HepG2 (cell line): ENCODE data around the gene RABGEF1. TPM values are rescaled to one million over a fixed set of nuclear protein-coding genes. Genes with fewer than 3 reads are reported as not detected.
"Not testable (repeated sequence)": the region's sequence is repeated elsewhere in the genome, so short reads cannot be mapped to it uniquely, and the experiment has no call there.

Experiments
- ARID3A ChIP-seq: IDR thresholded peaks from 2 replicates; pipeline ENCODE4 v1.6.1; 2012; ENCODE audit warnings: low read depth, low read length, improper control_type of control experiment
- ASH2L ChIP-seq: fragments of 300-600, 200-600 bp; sonication (generic); IDR thresholded peaks from 2 replicates; pipeline ENCODE4 v1.7.0; 2017; ENCODE audit warnings: low read depth, mild to moderate bottlenecking, moderate library complexity, mixed read lengths, low read length; ENCODE audit not compliant: insufficient read length
- FOSL2 ChIP-seq: sonication (generic); formaldehyde crosslinking; IDR thresholded peaks from 2 replicates; pipeline ENCODE4 v1.4.0; 2020; ENCODE audit warnings: missing genetic modification reagents
- FOXK1 ChIP-seq: sonication (generic); formaldehyde crosslinking; IDR thresholded peaks from 2 replicates; pipeline ENCODE4 v1.4.0; 2020; ENCODE audit warnings: low read depth, missing genetic modification reagents, borderline replicate concordance
- FOXK2 ChIP-seq: fragments of 450-650 bp; IDR thresholded peaks from 2 replicates; pipeline ENCODE4 v1.6.1; 2016
- HMG20A ChIP-seq: IDR thresholded peaks from 2 replicates; pipeline ENCODE4 v1.6.1; 2016; ENCODE audit warnings: borderline replicate concordance
- JUN ChIP-seq: sonication (generic); formaldehyde crosslinking; IDR thresholded peaks from 2 replicates; pipeline ENCODE4 v1.4.0; 2020; ENCODE audit warnings: mild to moderate bottlenecking, missing genetic modification reagents
- KLF16 ChIP-seq, 2 experiments: sonication (generic) in 1 of 2; formaldehyde crosslinking in 1 of 2; IDR thresholded peaks; 2 replicates each; pipeline versions ENCODE4 v1.6.1 to v1.8.0; 2016 to 2023; ENCODE audit warnings: missing genetic modification reagents in 2 of 2, missing compliant biosample characterization in 1 of 2
- NFIC ChIP-seq: IDR thresholded peaks from 2 replicates; pipeline ENCODE4 v1.6.1; 2012; ENCODE audit warnings: mild to moderate bottlenecking, low read length, inconsistent platforms
- NONO ChIP-seq, 2 experiments: fragments of 450-650 bp in 1 of 2; sonication (generic) in 1 of 2; formaldehyde crosslinking in 1 of 2; IDR thresholded peaks in 1 of 2; conservative IDR thresholded peaks in 1 of 2; 2 replicates each; pipeline versions ENCODE4 v1.6.1 to v1.8.0; 2017 to 2022; ENCODE audit warnings: mild to moderate bottlenecking in 1 of 2, missing genetic modification reagents in 1 of 2, moderate library complexity in 1 of 2
- TCF7 ChIP-seq: sonication (generic); IDR thresholded peaks from 2 replicates; pipeline ENCODE4 v1.6.1; 2016; ENCODE audit warnings: antibody characterized with exemption, low read depth
- ZNF646 ChIP-seq: sonication (generic); formaldehyde crosslinking; IDR thresholded peaks from 2 replicates; pipeline ENCODE4 v1.9.0; 2021; ENCODE audit warnings: mild to moderate bottlenecking, missing genetic modification reagents
- ZSCAN29 ChIP-seq: sonication (generic); formaldehyde crosslinking; conservative IDR thresholded peaks from 2 replicates; pipeline ENCODE4 v1.4.0; 2020; ENCODE audit warnings: mild to moderate bottlenecking, missing genetic modification reagents
- polyA plus RNA-seq, 8 experiments: library from polyadenylated mRNA; depleted of rRNA in 3 of 8; stranded (reverse) in 7 of 8; unstranded in 1 of 8; fragments of >200 nt; fragmentation: Illumina TruSeq in 4 of 8; extraction: Trizol in 4 of 8; gene quantifications; 2 replicates each; pipeline versions ENCODE4 v1.2.1 to v1.2.3, GENCODE V29; 2011 to 2016; ENCODE audit warnings: low read depth in 4 of 8, missing spikeins in 1 of 8, mixed read lengths in 1 of 8; ENCODE audit not compliant: insufficient read depth in 1 of 8
- total RNA-seq, 5 experiments: library from RNA; depleted of rRNA; stranded (reverse); fragments of >200 nt; fragmentation: Illumina TruSeq; extraction: Trizol; gene quantifications; 2 replicates each; pipeline ENCODE4 v1.2.3, GENCODE V29; 2016; ENCODE audit warnings: low read depth in 1 of 5
- TF ChIP-seq, protein P1 (sequence below): sonication (generic); formaldehyde crosslinking; IDR thresholded peaks from 2 replicates; pipeline ENCODE4 v1.4.0; 2020; ENCODE audit warnings: missing genetic modification reagents
- TF ChIP-seq, protein P2 (sequence below): IDR thresholded peaks from 2 replicates; pipeline ENCODE4 v1.6.1; 2018; ENCODE audit warnings: missing genetic modification reagents

Gene RABGEF1
- total and polyA plus RNA-seq, 2 of the 13 experiments (the other 11 are each of a cell fraction or from before 2014, with no cell fraction given) = 22.7 to 35.3 TPM

DNA sequence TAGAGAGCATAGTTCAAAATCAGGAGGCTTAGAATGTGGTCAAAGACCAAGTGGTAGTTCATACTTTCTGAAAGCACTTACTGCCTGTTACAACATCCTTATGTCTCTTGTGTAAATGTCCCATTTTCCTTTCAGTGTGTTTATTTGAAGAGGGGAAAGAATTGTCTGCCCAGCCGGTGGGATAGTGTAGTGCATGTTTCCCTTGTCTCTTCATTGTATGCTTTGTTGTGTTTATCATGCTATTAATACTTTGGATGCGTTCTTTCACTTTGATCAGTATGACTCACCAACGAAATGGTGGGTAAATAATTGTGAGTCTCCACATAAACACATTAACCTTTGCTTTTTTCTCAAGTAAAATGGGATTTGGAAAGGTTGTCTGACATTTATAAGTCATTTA lies 42.3 kb downstream of the RABGEF1 start (continued):
- TF ChIP-seq JUN = peak; percentile 76; the same call in 1 of the 2 replicates
- TF ChIP-seq FOXK2 = peak; percentile 94
- peak in 1 of 2 experiments; percentile 42; a peak in 1 of 4 replicates for TF ChIP-seq KLF16 (CRISPR knock-in tag; IDR thresholded peaks at IDR 0.05)
- peak; percentile 62; the same call in 1 of the 2 replicates for TF ChIP-seq ZNF646 (CRISPR knock-in tag)
- TF ChIP-seq ASH2L = peak; percentile 19
- TF ChIP-seq NONO (IDR thresholded peaks at IDR 0.05) = not testable (repeated sequence)
- TF ChIP-seq NONO (CRISPR knock-in tag; conservative IDR thresholded peaks at IDR 0.05) = 0 out of 2 replicates have a peak, but pooled peaks have one; percentile 40
- TF ChIP-seq, protein P1, sequence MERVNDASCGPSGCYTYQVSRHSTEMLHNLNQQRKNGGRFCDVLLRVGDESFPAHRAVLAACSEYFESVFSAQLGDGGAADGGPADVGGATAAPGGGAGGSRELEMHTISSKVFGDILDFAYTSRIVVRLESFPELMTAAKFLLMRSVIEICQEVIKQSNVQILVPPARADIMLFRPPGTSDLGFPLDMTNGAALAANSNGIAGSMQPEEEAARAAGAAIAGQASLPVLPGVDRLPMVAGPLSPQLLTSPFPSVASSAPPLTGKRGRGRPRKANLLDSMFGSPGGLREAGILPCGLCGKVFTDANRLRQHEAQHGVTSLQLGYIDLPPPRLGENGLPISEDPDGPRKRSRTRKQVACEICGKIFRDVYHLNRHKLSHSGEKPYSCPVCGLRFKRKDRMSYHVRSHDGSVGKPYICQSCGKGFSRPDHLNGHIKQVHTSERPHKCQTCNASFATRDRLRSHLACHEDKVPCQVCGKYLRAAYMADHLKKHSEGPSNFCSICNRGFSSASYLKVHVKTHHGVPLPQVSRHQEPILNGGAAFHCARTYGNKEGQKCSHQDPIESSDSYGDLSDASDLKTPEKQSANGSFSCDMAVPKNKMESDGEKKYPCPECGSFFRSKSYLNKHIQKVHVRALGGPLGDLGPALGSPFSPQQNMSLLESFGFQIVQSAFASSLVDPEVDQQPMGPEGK (CRISPR knock-in tag) = peak; percentile 48; the same call in 1 of the 2 replicates
- peak; percentile 93 for TF ChIP-seq FOXK1
- TF ChIP-seq HMG20A (CRISPR knock-in tag) = peak; percentile 82; the same call in 1 of the 2 replicates
- TF ChIP-seq ARID3A = peak; percentile 69
- TF ChIP-seq ZSCAN29 (CRISPR knock-in tag) = 0 out of 2 replicates have a peak, but pooled peaks have one; percentile 41
- peak; percentile 93 for TF ChIP-seq FOSL2 (CRISPR knock-in tag)
- TF ChIP-seq, protein P2, sequence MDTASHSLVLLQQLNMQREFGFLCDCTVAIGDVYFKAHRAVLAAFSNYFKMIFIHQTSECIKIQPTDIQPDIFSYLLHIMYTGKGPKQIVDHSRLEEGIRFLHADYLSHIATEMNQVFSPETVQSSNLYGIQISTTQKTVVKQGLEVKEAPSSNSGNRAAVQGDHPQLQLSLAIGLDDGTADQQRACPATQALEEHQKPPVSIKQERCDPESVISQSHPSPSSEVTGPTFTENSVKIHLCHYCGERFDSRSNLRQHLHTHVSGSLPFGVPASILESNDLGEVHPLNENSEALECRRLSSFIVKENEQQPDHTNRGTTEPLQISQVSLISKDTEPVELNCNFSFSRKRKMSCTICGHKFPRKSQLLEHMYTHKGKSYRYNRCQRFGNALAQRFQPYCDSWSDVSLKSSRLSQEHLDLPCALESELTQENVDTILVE = peak; percentile 77
- peak; percentile 59; the same call in 1 of the 2 replicates for TF ChIP-seq NFIC
- TF ChIP-seq TCF7 = peak; percentile 88
